Measurements from ENCODE around the gene NDE1. TPM values are rescaled to one million over a fixed set of nuclear protein-coding genes. Genes with fewer than 3 reads are reported as not detected.

Gene NDE1
- total RNA-seq, result 27.7 and 28.3 TPM in 2 replicates

GRCh38 chr16:15650019-15650697 is at the start of gene NDE1:
Gene NDE1, plus strand, starts transcription at chr16:15650245. Its CDS starts 14,534 bp downstream, at chr16:15664779.

GRCh38 chr16:15643048-15643945 is 6.7 kb upstream of the NDE1 start, which contains the start of gene MARF1:
Gene MARF1, minus strand, starts transcription at chr16:15643154. Its CDS starts 3,921 bp downstream, at chr16:15639233.

Other genes starting within 250 kb of the NDE1 start
- gene BMERB1, start 215.7 kb upstream of the NDE1 start, total RNA-seq, result 49.8 and 70.5 TPM in 2 replicates
- gene MARF1, start 7.1 kb upstream of the NDE1 start, total RNA-seq, result 21.1 and 24.7 TPM in 2 replicates
- gene MYH11, start 206.8 kb downstream of the NDE1 start, total RNA-seq, result 0.59 and 1.2 TPM in 2 replicates
- gene CEP20, start 238.4 kb downstream of the NDE1 start, total RNA-seq, result 24.6 and 32.8 TPM in 2 replicates

Measured in smooth muscle cell of the pulmonary artery (primary cell).